HL-60/S4 treated with retinoic acid at 250 ng/mL for 4 days and 3 days (cell line): Measurements from ENCODE around the gene RAB3IL1.

Experiments
- in situ Hi-C: fragments of 300-500 bp; cut with MboI; formaldehyde crosslinking; loops from 2 replicates; pipeline ENCODE4 v1.7.0; 2022; ENCODE audit warnings: low sequenced_read_pairs

Gene RAB3IL1

DNA sequence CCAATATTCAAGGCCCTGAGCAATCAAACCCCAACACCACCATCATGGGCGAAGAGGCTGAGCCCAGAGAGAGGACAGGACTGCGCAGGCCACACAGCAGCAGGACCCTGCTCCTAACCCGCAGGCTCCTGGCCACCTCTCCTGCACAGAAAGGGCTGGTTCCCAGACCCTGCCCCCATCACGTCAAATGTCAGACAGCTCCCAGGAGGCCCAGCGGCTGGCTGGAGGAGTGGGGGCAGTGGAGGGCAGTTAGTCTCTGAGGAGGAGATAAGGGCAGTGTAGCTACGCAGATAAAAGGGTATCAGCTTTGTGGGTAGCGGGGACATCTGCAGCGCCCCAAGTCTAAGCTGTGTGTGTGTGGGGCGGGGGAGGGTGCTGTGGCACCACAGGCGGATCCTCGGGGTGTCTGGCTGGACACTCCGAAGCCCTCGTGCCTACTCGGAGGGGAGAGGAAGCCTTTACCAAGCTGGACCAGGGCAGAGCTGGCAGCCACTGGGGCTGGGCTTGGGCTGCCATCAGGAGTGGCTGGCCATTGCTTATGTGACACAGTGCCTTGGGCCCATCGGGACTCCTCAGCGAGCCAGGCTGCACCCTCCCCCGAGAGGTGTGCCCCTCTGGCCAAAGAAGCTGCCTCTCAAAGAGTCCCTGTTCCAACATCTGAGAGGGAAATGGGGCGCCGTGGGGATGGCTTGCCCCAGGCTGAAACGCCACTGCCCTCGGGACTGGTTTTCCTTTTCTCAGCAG, 47.5 kb downstream of the RAB3IL1 start:
- in situ Hi-C loops = no loop called here

DNA sequence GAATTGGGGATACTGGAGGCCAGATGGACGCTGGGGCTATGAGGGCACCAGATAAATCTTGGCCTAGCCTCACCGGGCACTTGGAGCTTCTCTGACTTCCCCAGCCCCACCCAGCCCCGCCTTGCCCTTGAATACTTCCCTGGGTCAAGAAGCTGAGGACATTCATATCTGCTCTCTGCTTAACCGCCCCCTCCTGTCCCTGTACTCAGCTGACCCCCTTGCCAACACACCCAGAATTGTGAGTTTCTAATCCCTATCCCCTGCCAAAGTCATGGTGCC, 48.0 kb downstream of the RAB3IL1 start:
- in situ Hi-C loops = no loop called here

DNA sequence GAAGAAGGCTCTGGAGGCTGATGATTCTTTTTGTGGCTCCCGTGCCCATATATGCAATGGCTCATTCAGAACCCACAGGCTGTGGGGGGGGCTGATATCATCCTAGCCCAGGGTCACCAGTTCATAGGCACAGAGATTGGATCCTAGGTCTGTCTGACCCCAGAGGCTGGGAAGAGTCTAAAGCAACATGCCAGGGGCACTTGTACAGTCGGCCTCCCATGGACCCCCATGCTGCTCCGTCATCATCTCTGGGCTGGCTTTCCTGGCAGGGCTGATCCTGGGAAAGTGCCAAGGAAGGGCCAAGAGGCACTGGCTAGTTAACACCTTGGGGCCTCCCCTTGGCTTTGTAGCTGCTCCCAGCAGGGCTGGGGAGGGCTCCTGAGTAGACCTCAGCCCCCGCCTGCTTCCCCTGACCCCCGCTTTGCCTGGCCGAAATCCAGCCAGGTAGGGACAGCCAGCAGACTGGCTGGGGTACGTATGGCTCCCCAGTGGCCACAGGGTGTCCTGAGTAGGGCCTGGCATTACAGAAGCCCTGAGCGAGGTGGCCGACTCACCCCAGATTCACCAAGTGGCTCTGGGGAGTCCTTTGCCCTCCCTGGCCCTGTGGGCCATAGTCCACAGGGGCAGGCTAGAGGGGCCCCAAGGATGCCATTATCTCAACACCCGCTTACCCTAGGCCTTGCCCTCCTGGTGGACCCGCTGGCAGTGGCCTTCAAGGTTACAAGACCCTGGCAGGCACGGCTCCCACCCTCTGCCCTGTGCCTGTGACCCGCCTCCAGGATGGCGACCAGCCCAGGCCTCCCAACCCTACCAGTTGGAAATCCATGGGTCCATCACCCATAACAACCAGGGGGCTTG, 48.6 kb downstream of the RAB3IL1 start:
- in situ Hi-C loops = no loop called here

DNA sequence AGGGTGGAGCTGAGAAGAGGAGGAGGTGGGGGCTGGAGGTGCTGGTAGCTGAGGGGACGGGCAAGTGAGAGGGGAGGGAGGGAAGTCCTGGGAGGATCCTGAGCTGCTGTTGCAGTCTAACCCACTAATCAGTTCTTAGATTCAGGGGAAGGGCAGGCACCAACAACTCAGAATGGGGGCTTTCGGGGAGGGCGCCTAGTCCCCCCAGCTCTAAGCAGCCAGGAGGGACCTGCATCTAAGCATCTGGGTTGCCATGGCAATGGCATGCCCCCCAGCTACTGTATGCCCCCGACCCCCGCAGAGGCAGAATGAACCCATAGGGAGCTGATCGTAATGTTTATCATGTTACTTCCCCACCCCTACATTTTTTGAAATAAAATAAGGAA, 50.4 kb downstream of the RAB3IL1 start:
- in situ Hi-C loops = no loop called here

DNA sequence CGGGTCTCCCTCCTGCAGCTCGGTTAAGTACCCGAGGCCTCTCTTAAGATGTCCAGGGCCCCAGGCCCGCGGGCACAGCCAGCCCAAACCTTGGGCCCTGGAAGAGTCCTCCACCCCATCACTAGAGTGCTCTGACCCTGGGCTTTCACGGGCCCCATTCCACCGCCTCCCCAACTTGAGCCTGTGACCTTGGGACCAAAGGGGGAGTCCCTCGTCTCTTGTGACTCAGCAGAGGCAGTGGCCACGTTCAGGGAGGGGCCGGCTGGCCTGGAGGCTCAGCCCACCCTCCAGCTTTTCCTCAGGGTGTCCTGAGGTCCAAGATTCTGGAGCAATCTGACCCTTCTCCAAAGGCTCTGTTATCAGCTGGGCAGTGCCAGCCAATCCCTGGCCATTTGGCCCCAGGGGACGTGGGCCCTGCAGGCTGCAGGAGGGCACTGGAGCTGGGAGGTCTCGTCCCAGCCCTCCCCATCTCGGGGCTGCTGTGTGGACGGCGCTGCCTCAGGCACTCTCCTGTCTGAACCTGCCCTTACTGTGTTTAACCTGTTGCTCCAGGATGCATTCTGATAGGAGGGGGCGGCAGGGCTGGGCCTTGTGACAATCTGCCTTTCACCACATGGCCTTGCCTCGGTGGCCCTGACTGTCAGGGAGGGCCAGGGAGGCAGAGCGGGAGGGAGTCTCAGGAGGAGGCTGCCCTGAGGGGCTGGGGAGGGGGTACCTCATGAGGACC, 51.0 kb downstream of the RAB3IL1 start:
- in situ Hi-C loops = no loop called here

DNA sequence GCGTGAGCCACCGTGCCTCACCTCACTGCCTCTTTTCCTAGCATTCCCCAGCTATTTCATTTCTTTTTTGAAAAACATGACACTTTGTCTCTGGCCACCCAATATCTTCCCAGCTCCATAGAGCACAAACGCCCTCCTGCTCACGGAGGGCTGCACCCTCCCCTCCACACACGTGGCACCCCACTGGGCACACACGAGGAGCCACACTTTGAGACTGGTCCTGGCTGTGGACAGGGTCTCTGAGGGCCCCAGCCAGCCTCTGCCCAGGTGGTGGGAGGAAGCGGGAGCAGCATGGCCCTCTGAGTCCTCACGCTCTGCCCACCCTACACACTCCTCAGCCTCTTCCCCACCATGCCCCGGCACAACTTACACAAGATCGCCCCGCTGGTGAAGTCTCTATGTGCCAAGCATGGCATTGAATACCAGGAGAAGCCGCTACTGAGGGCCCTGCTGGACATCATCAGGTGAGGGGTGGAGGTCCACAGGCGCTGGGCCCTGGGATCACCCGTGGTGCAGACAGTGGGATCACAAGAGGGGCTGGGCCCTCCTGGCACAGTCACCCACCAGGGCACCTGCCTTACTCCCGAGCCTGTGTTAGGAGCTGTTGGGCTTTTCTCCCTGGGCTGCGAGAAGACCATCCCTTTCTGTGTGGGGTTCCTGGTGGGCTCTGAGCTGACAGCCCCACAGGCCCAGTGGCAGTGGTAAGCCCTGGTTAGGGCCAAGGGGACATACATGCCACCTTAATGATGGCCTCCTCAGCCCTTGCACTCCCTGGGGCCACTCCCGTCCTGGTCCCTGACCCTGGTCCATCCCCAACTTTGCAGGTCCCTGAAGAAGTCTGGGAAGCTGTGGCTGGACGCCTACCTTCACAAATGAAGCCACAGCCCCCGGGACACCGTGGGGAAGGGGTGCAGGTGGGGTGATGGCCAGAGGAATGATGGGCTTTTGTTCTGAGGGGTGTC, 52.3 kb downstream of the RAB3IL1 start:
- in situ Hi-C loops = no loop called here

DNA sequence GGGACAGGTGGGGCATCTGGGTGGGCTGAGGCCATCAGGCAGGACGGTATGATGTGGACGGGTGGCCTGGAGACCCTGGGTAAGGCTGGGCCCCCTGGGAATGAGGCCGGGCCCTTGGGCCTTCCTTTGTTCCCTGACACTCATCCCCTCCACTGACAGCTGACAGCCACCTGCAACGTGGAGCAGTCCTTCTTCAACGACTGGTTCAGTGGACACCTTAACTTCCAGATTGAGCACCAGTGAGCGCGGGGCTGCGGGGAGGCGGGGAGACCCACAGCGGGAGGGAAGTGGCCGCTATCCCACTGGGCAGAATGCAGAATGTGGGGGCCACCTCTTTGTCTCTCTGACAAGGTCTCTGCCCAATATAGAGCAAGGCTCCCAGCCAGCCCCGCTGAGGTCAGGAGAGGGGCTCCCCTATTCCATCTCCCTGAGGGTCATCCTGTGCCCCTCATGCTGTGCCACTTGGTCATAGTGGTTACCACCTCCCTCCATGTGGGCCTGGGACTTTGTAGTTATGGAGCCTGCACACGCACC, 53.8 kb downstream of the RAB3IL1 start:
- in situ Hi-C loops = no loop called here

DNA sequence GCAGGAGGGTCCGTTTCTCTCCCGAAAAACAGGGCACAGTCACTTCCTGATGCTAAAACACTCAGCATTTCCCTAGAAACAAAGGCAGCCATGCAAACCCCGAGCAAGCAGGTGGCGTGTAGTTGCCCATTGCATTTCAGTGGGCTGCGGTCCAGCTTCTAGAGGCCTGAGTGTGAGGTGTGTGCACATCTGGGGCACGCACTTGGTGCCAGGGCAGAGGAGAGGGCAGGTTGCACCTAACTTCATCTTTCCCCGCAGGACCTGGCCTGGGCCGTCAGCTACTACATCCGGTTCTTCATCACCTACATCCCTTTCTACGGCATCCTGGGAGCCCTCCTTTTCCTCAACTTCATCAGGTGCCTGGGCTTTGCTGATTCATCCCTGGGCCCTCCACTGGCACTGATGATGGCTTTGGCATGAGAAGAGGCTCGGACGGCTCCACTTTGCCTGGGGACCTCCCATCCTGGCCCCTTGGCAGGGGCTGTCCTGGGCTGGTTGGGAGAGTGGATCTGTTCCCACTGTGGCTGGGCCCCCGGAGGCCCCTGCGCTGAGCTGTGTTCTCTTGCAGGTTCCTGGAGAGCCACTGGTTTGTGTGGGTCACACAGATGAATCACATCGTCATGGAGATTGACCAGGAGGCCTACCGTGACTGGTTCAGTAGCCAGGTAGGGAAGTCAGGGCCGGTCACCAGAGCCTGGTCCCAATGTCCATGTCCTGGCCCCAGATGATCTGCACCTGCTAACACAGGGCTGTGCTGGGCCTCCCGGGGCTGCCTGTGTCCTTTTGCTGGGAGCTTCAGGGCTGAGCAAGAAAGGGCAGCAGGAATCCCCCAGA, 54.4 kb downstream of the RAB3IL1 start:
- in situ Hi-C loops = no loop called here

DNA sequence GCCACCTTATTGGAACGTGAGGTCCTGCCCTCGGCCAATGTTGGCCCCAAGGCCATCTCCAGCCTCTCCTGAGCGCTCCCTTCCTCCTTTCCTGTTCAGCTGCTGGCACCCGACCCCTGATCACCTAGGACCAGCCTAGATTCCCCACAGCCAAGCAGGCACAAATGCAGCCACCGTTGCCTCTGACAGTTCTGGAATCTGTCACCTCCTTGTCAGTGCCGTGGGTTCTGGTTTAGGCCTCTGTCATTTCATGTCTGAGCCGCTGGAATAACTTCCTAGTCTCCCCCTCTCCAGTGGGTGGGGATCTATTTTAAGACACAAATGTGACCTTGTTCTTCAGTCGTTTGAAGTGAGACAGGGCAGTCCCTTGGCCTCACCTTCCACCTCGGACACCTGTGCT, 55.7 kb downstream of the RAB3IL1 start:
- in situ Hi-C loops = no loop called here

DNA sequence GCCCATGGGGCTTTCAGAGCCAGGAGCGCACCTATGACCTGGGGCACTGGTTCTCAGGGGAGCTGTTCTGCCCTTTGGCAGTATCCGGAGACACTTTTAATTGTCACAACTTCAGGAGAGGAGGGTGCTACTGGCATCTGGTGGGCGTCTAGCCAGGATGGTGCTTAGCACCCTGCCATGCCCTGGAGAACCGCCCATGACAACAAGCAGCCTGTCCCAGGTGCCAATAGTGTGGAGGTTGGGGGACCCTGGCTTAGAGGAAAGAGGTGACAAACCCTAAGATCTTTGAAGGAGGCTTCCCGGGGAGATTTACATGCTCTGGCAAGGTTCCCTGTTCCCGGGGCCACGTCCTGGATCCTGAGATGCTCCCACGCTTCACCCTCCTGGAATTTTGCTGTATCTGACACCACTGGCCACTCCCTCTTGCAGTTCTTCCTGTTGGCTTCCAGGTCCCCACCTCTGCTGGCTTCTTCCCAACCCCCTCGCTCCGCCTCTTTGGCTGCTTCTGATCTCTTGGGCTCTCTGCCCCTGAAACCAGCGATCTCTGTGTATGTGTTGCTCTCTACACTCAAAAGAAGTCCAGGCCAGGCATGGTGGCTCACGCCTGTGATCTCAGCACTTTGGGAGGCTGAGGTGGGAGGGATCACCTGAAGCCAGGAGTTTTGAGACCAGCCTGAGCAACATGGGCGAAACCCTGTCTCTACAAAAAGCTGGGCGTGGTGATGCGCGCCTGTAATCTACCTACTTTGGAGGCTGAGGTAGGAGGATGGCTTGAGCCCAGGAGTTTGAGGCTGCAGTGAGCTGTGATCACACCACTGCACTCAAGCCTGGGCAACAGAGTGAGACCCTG, 57.1 kb downstream of the RAB3IL1 start:
- in situ Hi-C loops = no loop called here

DNA sequence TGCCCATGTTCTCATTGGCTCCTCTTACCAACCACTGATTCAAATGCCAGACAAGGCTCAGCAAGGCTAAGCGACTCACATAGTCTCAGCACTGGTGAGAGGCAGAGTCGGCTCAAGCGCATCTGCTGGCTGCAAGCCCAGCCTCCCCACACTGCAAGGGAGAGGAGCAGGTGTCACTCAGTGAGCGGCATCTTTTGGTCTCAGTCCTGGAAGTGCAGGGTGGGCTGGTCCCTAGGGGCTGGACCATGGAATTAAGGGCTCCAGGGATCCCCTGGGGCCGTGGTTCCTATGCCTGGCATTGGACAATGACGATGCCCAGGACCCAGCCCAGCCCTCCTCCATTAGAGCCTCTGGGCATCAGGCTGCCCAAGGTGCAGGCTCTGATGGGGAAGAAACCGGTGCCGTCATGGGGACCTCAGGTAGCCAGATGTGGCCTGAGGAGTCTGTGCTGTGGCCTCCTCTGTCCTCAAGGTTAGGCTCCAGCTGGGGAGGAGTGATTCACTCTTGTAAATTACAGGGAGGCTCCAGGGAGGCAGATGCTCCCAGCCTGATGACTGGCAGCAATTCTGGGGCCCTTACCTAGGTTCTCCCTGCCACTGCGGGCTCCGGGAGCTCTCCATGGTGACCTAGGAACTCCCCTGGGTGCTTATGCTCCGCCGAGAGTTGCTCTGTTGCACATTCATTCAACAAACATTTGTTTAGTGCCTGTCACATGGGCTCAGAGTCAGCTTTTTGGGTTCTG, 61.3 kb downstream of the RAB3IL1 start:
- in situ Hi-C loops = no loop called here

DNA sequence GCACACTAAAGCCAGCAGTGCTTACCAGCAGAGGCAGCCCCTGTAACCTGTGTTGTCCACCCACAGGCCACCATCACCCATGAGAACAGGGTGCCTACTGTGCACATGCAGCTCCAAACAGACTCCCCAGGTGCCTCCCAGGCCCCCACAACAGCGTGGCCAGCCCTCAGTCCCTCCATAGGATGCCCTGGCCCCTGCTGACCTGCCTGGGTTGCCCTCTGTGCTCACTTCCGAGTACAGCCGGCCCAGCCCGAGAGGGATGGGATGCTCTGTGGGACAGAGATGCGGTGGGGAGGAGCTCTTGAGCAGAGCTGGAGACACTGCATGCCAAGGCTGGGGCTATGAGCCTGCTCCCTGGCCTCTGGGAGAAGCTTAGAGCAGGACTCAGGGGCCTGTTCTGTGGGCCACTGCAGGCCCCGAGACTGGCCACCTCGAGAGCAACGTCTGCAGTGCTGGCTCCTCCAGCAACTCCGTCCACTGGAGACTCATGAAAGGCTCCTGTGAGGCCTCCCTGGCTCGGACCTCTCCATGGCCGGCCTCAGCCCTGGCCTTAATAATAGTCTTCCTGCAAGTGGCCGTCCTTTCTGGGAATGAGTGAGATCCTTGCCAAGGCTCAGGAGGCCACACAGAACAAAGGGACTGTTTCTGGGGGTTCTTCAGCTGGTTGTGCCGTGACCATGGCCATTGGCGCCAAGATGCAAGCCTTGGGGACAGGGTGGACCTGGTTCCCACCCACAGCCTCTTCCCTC, 62.2 kb downstream of the RAB3IL1 start:
- in situ Hi-C loops = no loop called here

DNA sequence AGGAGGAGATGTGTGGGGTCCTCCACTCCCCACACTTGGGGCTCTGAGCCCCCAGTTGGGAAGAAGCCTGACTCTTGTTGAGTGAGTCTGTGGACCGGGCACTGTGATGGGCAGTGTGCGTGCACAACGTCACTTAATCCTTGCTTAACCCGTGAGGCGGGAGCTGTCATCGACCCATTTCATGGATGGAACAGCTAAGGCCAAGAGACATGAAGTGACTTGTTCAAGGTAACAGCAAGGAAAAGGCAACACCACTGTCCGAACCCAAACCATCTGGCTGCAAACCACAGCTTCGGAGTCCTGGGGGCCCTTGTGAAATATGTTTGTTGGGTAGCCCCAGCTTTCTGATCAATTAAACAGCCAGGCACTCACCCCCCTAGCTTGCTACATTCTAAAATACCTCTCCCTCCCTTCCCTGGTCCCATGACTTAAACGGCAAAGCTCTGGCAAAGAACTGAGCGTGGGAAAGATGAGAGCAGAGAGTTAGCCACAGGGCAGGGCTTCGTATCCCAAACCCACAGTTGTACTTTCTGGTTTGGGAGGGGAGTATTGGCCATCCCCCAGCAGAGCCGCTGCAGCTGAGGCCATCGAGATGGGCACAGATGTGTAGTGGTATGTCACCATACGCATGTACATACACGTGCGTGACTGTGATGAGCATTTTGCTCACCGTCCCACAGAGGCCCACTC, 63.0 kb downstream of the RAB3IL1 start:
- in situ Hi-C loops = no loop called here

DNA sequence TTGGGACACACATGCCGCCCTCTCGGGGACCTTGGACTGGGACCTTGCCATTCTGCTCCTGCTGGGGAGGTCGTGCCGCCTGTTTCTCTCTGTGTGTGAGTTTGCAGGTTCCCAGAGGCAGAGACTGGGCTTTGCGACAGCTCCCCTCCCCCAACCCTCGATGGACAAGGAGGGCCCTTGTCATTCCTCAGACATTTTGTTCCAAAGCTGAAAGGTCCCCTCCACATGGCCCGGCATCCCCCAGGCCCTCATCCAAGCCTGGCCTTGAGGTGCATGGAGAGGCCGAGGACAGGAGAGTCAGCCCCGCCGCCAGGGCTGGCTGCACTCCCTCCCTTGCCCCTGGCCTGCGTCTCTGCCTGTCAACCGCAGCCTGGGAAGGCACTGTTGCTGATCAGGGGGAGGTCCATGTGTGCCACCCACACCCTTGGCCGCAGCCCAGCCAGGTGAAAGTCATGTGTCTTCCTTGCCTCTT, 63.6 kb downstream of the RAB3IL1 start:
- in situ Hi-C loops = no loop called here

DNA sequence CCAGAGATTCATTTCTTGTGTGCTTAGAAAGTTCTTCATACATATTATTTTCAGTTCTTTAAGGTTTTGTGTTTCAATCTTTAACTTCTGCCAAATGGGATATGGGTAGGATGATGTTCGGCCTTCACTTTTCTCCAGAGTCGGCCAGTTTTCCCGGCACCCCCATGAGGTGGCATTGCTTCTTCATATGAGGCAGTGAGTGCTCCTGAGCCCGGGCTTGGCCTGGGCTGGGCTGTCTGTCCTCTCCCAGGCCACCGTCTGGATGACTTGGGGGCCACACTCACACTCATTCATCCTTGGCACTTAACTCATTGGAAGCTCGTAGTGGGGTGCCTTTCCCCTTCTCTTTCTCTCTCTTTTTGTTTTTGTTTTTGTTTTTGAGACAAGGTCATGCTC, 65.5 kb downstream of the RAB3IL1 start:
- in situ Hi-C loops = no loop called here

DNA sequence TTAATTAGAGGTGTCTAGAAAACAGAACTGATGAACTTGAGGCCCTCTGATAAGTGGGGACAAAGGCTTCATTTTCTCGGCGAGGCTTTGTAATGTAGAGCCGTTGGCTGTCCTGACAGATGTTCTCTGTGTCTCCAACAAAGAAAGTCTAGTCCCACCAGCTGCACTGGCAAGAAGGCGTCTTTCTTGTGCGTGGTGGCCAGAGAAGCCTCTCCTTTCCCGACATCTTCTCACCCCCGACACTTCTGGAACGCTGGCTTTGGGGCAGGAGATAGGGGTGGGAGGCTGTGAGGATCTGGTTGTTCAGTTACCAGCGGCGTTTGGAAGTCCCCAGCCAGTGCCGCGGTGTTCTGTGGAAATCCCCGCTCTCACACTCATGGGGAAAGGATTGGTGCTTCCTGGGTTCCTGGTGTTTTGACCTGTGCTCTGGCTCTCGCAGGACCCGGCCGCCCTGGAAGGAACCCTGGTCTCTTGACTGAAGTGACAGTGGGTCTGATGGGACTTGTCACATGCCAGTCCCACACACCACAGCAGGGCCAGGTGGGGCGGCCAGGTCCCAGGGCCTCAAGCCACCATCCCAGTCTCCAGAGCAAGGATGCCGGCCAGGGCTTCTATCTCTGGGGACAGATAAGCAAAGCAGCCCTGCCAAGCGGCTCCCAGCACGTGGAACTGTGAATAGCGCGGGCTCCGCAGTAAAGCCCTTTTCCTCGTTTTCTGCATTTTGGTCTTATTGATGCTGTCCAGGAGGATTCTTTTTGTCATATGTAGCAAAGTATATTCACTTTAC, 66.1 kb downstream of the RAB3IL1 start:
- in situ Hi-C loops = no loop called here
